ENCODE data around the gene PTGDR. TPM values are rescaled to one million over a fixed set of nuclear protein-coding genes. Genes with fewer than 3 reads are reported as not detected.

The PTGDR gene
- total and polyA plus RNA-seq, 2 of the 8 experiments (the other 6 are each of a cell fraction or from before 2014, with no cell fraction given) = 0.22 to 0.83 TPM

- H3K27ac ChIP-seq (ENCODE audit: low read depth, low read length) = no peak within 1 kb of the TSS
- H3K4ac ChIP-seq (replicated peaks; ENCODE audit: insufficient read length, low read depth, low read length) = no peak within 1 kb of the TSS
- no peak within 1 kb of the TSS; the same call in 1 of the 2 replicates for H2BK20ac ChIP-seq (ENCODE audit: low read length)
- FAIRE-seq (no peak), DNase-seq (ENCODE audit: low read depth in 1 of 2, low spot score in 2 of 2) (no peak)
- H2BK15ac ChIP-seq (ENCODE audit: low read length) = peak within 1 kb of the TSS; percentile 88; the same call in 1 of the 2 replicates
- peaks cover 3 to 10% (median 6%) of the 10 kb centered on the region in 4 experiments for H3K4me1 ChIP-seq (replicated peaks in 1 of 4; ENCODE audit: control insufficient read depth in 3 of 4, insufficient read depth in 4 of 4, low read length in 3 of 4)
- ChIA-PET POLR2A (ENCODE audit: partially characterized antibody) (no interaction called here), CTCF (ENCODE audit: partially characterized antibody) (interaction anchor here (1.2 kb wide), 1 partner anchor 15 kb away, joined by 4 read pairs; no protein-coding TSS in a partner anchor)
- H3K27me3 ChIP-seq (replicated peaks in 1 of 4; ENCODE audit: control insufficient read depth in 3 of 4, extremely low read depth in 1 of 4, insufficient read depth in 3 of 4, low read length in 3 of 4) = peaks cover 33 to 49% (median 45%) of the 10 kb centered on the region in 4 experiments
- H3K4me2 ChIP-seq (ENCODE audit: insufficient read depth in 1 of 2, low read depth in 2 of 2, low read length in 2 of 2) = peak within 1 kb of the TSS; percentile 96 to 99
- no peak within 1 kb of the TSS for H2AK5ac ChIP-seq (ENCODE audit: low read depth, low read length)
- WGBS, 2 experiments (ENCODE audit: extremely low coverage in 1 of 2, insufficient coverage in 1 of 2, insufficient read length in 1 of 2, insufficient replicate concordance in 2 of 2, low coverage in 1 of 2, low lambda C conversion rate in 2 of 2, missing lambda C conversion rate in 1 of 2) = 1% methylated on average over 59 of the region's 73 CpGs; no CpG with 5 or more reads in 1 of the 2 experiments
- H3K56ac ChIP-seq (replicated peaks; ENCODE audit: insufficient read length, low read depth, low read length) = no peak within 1 kb of the TSS
- no peak within 1 kb of the TSS for H3K14ac ChIP-seq (ENCODE audit: insufficient read length)
- H2BK5ac ChIP-seq (ENCODE audit: low read depth, low read length) = no peak within 1 kb of the TSS
- peak within 1 kb of the TSS in 1 of 4 experiments; percentile 50; a peak in 1 of 7 replicates for H3K9ac ChIP-seq (replicated peaks in 1 of 4; ENCODE audit: extremely low read depth in 1 of 4, low read depth in 3 of 4, low read length in 3 of 4)
- no peaks in the 10 kb centered on the region for H4K20me1 ChIP-seq (replicated peaks in 1 of 2; ENCODE audit: control insufficient read depth in 1 of 2, insufficient read depth in 2 of 2, low read length in 2 of 2)
- H4K5ac ChIP-seq (ENCODE audit: insufficient read length, low read depth, low read length) = no peak within 1 kb of the TSS
- no peak within 1 kb of the TSS; the same call in 1 of the 2 replicates for H4K8ac ChIP-seq (ENCODE audit: extremely low read depth, insufficient read depth, low read length)
- peak within 1 kb of the TSS; percentile 98 for H2AFZ ChIP-seq (ENCODE audit: low read length)
- peak within 1 kb of the TSS; percentile 46 to 68 (median 50) for H3K4me3 ChIP-seq (ENCODE audit: extremely low read depth in 1 of 4, insufficient read depth in 2 of 4, low read depth in 3 of 4, low read length in 4 of 4)
- peak within 1 kb of the TSS; percentile 86; the same call in 1 of the 2 replicates for H2BK12ac ChIP-seq (ENCODE audit: low read depth, low read length)
- no peaks in the 10 kb centered on the region for H3K79me2 ChIP-seq (ENCODE audit: control insufficient read depth in 1 of 2, insufficient read depth in 2 of 2, low read length in 2 of 2)
- H3K36me3 ChIP-seq (ENCODE audit: control insufficient read depth in 2 of 4, insufficient read depth in 4 of 4, low read length in 3 of 4) = no peaks in the 10 kb centered on the region
- peak within 1 kb of the TSS; percentile 62 for H4K91ac ChIP-seq (replicated peaks; ENCODE audit: insufficient read length, low read length)
- no peak within 1 kb of the TSS for H3K23ac ChIP-seq (ENCODE audit: insufficient read length)
- H3K18ac ChIP-seq (ENCODE audit: extremely low read depth, low read length) = peak within 1 kb of the TSS; percentile 71; the same call in 1 of the 2 replicates
- no peak within 1 kb of the TSS for H2BK120ac ChIP-seq (replicated peaks; ENCODE audit: low read depth, low read length)
- peaks cover 17% of the 10 kb centered on the region for H3K23me2 ChIP-seq (ENCODE audit: low read depth, low read length)
- no peaks in the 10 kb centered on the region for H3K79me1 ChIP-seq (ENCODE audit: low read depth, low read length)
- H3K9me3 ChIP-seq (ENCODE audit: insufficient read depth in 2 of 2, low read depth in 1 of 2, low read length in 1 of 2) = no peaks in the 10 kb centered on the region
- no peak for TF ChIP-seq GABPA (IDR thresholded peaks at IDR 0.05; ENCODE audit: borderline replicate concordance, insufficient read depth, low read length)
- TF ChIP-seq RXRA (IDR thresholded peaks at IDR 0.05; ENCODE audit: insufficient read depth, low read depth, low read length) = no peak
- TF ChIP-seq KDM1A (IDR thresholded peaks at IDR 0.05; ENCODE audit: borderline replicate concordance, low read length) = no peak
- peak; percentile 70 for TF ChIP-seq KDM4A (IDR thresholded peaks at IDR 0.05; ENCODE audit: low read depth, low read length, severe bottlenecking)
- no peak for TF ChIP-seq CEBPB (IDR thresholded peaks at IDR 0.05; ENCODE audit: low read depth, low read length)
- TF ChIP-seq TEAD4 (IDR thresholded peaks at IDR 0.05; ENCODE audit: low read depth, low read length) = no peak
- TF ChIP-seq POLR2AphosphoS5 (IDR thresholded peaks at IDR 0.05; ENCODE audit: low read depth, low read length) = no peak
- TF ChIP-seq EGR1 (IDR thresholded peaks at IDR 0.05; ENCODE audit: borderline replicate concordance, low read depth, low read length) = peak; percentile 97
- TF ChIP-seq POLR2A (IDR thresholded peaks at IDR 0.05; ENCODE audit: control extremely low read depth in 1 of 2, low read depth in 2 of 2, low read length in 2 of 2) = no peak
- TF ChIP-seq TBP (IDR thresholded peaks at IDR 0.05; ENCODE audit: low read depth, low read length) = no peak
- no peak for TF ChIP-seq FOSL1 (IDR thresholded peaks at IDR 0.05; ENCODE audit: insufficient read depth, low read depth, low read length)
- TF ChIP-seq SIRT6 (IDR thresholded peaks at IDR 0.05; ENCODE audit: low read length) = no peak
- no peak for TF ChIP-seq ATF3 (IDR thresholded peaks at IDR 0.05; ENCODE audit: insufficient read depth, low read depth, low read length)
Measured at GRCh38 chr14:52313903-52314594, 46.6 kb downstream of the PTGDR start, which contains the start of gene PTGER2. Gene PTGER2 (plus strand): TSS chr14:52314312. CDS start chr14:52314549, 237 bp downstream.

Data from H1 (cell line).